Amygdala (tissue), 56 donors: ENCODE measurements around the gene REPS1.
A peak's percentile ranks its signal among the peaks of the same experiment; 100 is the strongest.
"Not testable (repeated sequence)": the region's sequence is repeated elsewhere in the genome, so short reads cannot be mapped to it uniquely, and the experiment has no call there.

Experiments
- DNase-seq, 56 donors: peaks; one replicate each; lab custom pipeline; 2025; lab: John Stamatoyannopoulos, UW

Gene REPS1

GRCh38 chr6:138945354-138945753 lies 42.7 kb downstream of the REPS1 start:
- no peak for DNase-seq

DNA sequence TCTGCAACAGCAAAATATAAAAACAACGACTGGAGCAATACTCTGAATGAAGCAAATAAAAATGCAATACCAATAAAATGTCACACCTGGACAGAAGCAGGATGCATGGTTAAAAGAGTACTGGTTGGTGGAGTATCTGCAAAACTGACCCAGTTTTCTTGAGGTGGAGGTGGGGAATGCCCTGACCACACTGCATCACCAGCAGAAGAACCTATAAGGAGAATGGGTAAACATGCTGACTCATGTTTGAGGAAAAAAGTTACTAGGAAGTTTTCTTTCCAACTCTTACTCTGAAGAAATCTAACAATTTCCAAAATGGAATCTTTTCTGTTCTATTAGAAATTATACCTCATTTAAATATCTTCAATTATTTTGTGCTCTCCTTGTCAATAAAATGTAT lies 43.6 kb downstream of the REPS1 start:
- no peak for DNase-seq

GRCh38 chr6:138943089-138943625 lies 44.9 kb downstream of the REPS1 start:
- DNase-seq = no peak

DNA sequence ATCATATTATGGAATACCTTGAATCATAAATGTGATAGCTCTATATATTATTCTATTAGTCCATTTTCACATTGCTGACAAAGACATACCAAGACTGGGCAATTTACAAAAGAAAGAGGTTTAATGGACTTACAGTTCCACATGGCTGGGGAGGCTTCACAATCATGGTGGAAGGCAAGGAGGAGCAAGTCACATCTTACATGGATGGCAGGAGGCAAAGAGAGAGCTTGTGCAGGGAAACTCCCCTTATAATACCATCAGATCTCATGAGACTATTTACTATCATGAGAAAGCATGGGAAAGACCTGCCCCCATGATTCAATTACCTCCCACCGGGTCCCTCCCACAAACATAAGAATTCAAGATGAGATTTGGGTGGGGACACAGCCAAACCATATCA lies 51.2 kb downstream of the REPS1 start:
- DNase-seq = not testable (repeated sequence)

DNA sequence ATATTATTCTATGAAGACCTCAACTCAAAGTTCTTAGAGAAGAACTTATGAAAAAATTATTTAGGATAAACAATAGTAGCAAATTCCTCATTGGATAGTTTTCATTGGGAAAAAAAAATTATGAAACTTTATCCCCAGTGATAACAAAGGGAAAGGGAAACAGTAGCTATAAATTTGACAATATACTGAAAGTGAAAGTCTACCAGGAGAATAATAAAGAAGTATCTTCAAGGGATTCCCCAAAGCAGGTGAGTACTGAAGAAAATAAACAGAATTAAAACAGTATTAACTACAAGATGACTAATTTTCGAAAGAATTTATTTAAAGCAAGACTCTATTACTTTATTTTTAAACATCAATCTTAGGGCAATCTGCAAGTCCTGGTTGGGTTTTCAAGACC lies 56.4 kb downstream of the REPS1 start:
- DNase-seq = no peak

DNA sequence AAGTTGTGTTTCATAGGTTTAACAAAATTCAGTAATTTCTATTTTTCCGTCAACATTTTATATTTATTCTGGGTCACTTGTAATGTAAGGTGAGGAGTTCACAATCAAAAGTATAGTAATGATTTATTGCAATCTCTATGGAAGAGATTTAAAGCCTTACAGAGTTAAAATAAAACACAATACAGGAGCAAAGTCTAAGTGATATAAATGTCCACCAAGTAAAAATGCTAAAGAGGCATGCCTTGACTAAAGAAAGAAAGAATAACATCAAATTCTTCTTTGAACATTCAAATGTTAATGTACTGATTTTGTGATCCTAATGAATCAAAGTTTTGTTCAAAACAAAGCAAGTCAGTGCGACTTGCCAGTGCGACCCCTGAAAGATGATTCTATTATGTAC lies 61.5 kb downstream of the REPS1 start:
- no peak for DNase-seq

GRCh38 chr6:138925806-138926205 lies 62.2 kb downstream of the REPS1 start:
- no peak for DNase-seq

DNA sequence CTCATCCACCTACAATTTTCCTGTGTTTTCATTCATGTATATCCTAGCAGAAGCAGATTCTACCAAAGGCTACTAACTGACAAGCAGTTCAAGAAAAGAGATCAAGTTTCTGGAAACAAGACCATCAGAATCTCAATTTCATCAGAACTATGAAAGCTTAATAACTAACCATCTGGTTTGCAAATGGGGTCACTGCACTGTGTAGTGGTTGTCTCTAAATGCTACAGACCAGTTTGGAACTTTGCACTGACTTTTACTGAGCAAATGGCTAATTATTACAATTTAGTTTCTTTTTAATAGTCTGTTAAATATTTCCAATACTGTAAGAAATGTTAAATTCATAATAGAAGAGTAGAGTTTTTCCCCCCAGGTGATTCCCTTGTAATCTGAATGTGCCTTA lies 64.5 kb downstream of the REPS1 start:
- DNase-seq = no peak

- DNase-seq = no peak
These were observed 67.1 kb downstream of the REPS1 start for GRCh38 chr6:138920906-138921305.

GRCh38 chr6:138914701-138915100 lies 73.4 kb downstream of the REPS1 start:
- DNase-seq = no peak

GRCh38 chr6:138912308-138912707 lies 75.7 kb downstream of the REPS1 start:
- DNase-seq = no peak

GRCh38 chr6:138909975-138910374 lies 78.1 kb downstream of the REPS1 start:
- DNase-seq = no peak

GRCh38 chr6:138909511-138909910 lies 78.5 kb downstream of the REPS1 start:
- no peak for DNase-seq

- no peak for DNase-seq
These were observed 80.9 kb downstream of the REPS1 start for GRCh38 chr6:138907167-138907566.

DNA sequence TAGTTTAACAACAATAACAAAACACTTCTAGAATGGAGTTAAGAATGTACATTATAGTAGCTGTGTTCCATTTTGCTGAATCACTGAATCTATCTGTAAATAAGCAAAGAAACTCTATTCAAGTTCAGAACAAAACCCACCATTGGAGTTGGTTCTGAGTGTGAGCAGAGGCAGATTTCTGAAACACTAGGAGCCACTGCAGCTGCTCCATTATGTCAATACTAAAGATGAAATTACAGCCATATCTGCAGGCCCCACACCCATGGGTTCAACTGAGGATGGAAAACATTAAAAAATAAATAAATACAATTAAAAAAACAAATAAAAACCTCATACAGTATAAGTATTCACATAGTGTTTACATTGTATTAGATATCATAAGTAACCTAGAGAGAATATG lies 91.0 kb downstream of the REPS1 start:
- DNase-seq = no peak

DNA sequence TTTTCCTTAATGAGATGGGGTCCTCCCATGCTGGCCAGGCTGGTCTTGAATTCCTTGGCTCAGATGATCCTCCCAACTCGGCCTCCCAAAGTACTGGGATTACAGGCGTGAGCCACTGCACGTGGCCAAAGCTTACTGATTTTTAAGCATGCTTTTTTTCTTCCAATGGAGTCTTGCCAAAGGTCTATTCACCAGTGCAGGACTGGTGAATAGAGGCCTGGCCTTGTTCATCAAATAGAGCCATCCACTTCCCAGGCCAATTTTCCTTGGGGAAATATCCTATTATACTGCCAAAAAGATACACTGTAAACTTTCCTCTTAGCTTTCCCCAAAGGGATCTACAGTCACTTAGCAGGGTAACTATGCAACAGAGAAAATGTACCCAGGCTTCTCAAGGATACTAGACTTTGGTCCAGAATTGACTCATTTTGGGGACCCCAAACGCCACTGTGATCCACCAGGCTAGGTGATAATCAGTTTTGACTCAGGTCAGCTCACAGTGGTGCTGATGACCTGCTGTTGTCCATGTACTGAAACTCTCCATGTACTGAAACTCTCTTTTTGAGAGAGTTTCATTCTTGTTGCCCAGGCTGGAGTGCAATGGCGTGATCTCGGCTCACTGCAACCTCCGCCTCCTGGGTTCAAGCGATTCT lies 91.8 kb downstream of the REPS1 start:
- no peak for DNase-seq

GRCh38 chr6:138891255-138891986 lies 96.6 kb downstream of the REPS1 start:
- DNase-seq = no peak

GRCh38 chr6:138885156-138885819 lies 102.8 kb downstream of the REPS1 start:
- DNase-seq = no peak

DNA sequence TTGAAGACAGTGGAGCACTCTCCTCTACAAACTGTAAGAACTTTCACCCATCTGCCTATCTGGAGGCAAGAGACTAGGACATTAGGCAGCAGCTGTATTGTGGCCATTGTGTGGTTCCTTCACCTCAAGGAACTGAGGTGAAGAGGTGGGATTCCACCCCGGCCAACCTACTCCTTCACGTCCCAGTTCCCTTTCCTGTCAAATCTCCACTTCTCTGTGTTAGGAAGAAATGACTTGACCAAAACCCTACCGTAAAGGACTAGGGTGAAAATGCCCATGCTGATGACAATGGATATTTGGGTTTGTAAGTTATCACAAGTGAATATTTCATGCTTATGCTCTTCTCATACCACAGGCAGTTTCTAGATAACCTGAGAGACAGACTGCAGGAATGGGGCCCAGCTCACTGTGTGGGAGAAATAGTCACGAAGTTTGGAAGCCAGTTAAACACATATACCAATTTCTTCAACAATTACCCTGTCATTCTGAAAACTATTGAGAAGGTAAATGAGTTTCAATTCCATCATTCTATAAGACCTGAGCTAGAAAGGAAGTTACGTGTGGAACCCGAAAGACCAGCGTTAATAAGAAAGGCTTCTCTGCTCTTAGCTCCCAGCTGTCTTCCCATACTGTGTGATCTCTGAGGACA lies 105.6 kb downstream of the REPS1 start:
- DNase-seq = no peak

DNA sequence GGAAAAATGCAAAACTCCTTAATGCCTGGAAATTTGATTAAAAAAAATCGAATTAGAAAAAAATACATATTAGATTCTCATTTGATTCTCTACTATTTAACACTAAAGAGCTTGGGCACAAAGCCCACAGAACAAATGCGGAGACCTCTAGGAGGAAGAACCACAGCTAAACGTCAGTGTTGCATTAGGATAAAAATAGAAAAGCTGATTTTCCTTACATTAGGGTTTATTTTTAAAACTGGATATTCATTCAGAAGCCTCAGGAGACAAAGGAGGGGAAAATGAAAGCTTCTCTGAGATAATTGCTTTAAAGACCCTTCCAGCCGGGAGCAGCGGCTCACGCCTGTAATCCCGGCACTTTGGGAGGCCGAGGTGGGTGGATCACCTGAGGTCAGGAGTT lies 114.9 kb downstream of the REPS1 start:
- DNase-seq = no peak

DNA sequence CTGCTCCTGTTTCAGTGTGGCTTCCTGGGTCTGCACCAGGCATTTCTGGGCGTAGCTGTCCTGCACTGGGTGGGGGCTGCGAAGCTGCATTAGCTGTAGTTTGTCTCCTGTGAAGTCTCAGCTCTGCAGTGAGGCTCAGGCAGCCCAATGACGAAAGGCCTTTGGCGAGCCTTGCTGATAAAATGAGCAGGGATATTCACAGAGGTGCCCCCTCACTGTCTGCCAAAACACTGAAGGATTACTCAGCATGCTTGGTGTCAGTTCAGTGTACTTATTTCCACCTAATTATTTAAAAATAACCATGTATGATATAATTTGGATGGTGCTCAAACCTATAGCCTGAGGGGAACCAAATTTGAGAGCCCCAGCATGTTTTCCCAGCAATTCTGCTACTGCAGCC lies 118.7 kb downstream of the REPS1 start:
- DNase-seq = peak in 22 of 56 donors; percentile 2 to 50 (median 13)
